Hypothalamus (tissue), 51 donors: ENCODE measurements around the gene TGM4.
"Not testable (repeated sequence)": the region's sequence is repeated elsewhere in the genome, so short reads cannot be mapped to it uniquely, and the experiment has no call there.

Experiments used
- DNase-seq, 51 donors: peaks; one replicate each; lab custom pipeline; 2025; lab: John Stamatoyannopoulos, UW

Gene TGM4

DNA sequence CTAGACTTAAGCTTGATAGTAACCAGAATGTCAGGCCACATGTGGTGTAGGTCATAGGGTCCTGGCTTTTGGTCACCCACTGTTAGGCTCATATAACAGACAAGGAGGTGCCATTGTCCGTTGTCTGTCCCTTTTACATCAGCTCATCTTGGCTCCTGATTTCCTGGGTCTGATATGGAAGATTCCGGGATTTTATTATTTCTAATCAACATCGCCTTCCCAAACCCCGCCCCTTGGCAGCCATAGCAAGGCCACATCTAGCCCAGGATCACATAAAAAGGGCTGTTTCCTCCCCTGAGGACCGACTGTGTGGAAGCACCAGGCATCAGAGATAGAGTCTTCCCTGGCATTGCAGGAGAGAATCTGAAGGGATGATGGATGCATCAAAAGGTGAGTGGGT, at the start of gene TGM4:
Gene TGM4, plus strand, starts transcription at position 301 of the 400 bp plus-strand sequence. Its CDS starts 71 bp downstream, at position 372.
- no peak for DNase-seq

DNA sequence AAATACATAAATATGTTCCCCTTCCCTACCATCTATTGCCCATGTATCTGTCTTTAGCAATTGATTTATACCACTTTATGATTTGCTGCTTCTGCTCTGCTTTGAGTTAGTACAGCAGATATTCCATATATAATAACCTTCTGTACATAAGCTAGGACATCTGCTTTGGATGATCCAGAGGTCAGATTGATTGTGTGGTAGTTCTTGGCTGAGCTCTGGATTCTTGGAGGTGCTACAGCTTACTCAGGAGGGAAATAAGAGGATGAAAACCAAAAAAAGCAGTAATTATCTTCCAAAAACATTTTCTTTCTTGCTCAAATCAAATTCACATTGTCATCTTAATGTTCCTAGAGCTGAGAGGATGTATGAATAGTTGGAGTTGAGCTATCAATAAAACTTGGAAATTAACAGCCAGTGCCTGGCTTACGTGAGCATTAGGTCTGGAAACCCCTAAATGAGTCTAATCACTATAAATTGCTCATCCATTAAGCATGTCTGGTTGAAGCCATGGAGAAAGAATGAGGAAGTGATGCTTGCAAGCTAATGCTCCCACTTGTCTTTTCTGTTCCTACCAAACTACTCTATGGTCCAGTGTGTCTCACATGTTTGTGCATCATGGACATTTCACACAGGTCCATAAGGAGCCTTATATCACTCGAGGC, 49.0 kb upstream of the TGM4 start:
- DNase-seq, result no peak

DNA sequence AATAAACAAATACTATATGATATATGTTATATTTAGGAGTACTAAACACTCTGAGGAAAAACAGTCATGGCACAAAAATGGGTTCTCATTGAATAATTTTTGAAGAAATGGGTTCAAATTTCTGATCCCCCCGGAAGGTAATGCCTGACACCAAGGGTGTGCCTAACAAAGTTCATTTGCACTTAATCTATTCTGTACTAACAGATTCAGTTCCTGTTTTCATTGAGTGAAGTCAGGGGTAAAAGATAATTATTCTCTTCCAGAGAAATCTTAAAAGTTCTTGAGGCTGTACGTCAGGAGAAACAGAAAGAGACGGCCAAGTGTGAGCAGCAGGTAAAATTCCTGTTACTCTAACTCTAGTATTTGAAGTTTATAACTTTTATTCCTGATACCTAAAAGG, 47.2 kb upstream of the TGM4 start:
- no peak for DNase-seq

DNA sequence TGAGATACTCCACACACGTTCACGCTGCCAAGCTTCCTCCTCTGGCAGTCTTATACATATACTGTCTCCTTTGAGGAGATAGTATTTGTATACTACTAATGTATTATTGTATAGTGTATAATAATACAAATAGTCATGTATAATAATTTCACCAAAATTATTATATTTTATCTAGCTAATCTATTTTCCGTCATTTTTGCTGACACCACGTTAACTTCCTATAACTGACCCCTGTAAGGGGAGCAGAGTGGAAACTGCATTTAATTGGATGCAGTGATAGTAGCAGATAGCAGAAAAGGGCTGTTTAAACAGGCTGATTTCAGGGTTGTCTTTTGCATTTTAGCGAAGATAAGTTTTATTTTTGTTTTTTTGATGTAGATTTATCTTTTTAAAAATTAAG, 43.2 kb upstream of the TGM4 start:
- no peak for DNase-seq

- no peak for DNase-seq
These were observed 42.4 kb upstream of the TGM4 start for GRCh38 chr3:44832032-44832431.

GRCh38 chr3:44832965-44833364, 41.4 kb upstream of the TGM4 start:
- DNase-seq, result no peak

DNA sequence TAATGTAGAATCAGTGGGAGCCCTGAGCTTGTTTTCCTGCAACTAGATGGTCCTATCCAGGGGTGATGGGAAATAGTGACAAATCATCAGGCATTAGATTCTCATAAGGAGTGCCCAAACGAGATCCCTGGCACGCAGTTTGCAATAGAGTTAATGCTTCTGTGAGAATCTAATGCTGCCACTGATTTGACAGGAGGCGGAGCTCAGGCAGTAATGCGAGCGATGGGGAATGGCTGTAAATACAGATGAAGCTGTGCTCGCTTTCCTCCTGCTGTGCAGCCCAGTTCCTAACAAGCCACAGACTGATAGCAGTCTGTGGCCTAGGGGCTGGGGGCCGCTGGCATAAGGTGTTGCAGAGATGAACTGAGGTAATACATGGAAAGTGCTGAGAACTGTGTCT, 41.0 kb upstream of the TGM4 start:
- DNase-seq, result no peak

DNA sequence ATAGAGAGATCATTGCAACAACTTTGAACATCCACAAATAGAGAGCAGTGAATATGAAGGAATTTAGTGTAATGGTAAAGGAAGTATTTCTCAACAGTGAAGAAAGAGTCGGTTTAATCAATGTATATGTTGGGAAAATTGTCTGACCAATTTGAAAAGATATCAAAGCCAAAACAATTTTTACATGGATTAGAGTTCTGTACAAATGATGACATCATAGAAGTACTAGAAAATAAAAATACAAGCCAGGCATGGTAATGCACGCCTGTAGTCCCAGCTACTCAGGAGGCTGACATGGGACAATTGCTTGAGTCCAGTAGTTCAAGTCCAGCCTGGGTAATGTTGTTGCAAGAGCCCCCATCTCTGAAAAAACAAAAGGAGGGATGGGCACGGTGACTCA, 38.7 kb upstream of the TGM4 start:
- no peak for DNase-seq

DNA sequence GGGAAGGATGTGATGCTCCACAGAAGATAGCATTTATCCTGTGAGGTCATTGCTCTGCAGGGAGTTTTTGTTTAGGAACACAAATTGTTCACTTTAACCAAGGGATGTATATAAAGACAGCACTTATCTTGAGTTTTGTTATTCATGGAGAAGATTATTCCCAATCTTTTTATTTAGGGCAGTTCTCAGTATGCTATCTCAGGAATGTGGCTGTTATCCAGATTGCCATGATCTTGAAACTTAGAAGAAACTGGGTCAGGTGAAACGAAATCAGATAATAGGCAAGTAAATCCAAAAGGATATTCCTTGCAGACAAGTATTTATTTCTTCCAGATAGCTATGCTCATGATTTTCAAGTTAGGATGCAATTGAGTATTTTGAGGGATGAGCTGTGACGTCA, 32.0 kb upstream of the TGM4 start:
- DNase-seq, result no peak

DNA sequence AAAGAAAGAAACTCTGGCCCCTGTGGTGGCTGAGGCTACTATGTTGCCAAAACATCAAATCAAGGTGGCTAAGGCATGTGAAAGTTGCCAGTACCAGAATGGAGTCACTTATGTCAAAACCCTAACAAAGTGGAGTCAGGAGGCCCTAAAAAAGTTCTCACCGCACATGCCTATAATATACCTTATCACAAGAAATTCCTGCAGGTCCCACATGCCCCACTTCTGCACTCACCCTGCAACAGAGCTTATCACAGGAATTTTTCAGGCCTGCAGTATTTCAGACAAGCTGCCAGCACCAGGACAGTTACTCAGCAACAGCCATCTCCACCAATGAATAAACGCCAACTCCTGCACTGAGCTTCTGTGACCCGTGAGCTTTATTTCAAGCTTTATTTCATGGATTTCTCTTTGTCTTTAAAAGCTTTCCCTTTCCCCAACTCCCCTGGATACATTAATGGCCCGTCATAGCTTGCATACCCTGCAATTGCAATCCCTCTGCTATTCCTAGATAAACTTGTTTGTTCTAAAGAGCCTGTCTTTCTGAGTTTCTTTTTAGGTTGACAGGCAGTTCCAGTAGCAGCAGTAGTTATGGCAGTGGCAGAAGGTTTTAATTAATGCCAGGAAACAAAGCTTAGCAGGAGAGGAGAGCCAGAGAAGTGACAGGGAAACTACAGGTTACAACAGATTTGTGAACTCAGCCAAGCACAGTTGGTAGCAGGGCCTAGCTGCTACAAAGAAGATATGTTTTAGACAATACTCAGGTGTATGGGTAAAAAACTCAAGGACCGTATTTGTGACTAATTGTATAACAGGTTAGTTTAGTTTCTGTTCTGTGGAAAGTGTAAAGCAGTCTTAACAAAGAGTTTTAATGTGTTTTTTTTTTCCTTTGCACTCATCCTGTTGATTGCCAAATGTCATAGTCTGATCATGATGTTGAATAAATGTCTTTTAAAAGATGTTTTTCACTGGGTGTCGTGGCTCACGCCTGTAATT, 28.6 kb upstream of the TGM4 start:
- peak in 1 of 51 donors; percentile 56 for DNase-seq

DNA sequence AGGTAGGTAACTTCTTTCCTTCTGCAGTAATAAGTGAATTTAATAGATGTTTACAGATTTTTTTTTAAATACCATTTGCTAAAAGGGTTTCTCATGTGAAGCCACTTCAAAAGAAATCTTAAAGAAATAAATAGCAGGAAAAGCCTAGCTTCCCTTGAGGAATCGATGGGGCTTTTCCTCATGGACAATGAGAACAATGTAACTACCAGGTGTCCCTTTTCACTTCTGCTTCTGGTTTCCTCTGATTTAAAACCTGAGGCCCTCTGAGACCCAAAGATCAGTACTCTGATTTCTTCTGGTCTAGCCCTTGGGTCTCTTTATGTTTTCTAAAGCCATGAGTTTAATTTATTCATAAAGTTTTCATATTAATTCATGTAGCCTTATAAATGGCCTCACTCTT, 25.8 kb upstream of the TGM4 start:
- no peak for DNase-seq

DNA sequence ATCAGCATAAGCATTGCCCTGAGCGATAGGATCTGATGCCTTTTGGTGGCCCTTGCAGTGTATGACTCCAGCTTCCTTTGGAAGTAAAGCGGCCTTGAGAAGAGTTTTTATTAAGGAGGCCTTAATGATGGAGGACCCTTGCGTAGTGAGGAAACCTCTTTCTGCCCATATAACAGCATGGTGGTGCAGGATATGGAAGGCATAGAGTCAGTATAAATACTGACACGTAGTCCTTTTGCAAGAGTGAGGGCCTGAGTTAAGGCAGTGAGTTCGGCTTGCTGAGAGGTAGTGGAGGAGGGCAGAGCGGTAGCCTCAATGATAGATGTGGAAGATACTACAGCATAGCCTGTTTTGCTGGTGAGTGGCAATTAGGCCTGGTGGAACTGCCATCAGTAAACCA, 17.7 kb upstream of the TGM4 start:
- not testable (repeated sequence) for DNase-seq

GRCh38 chr3:44860117-44860516, 14.3 kb upstream of the TGM4 start:
- DNase-seq, result no peak

GRCh38 chr3:44861412-44862225, 12.8 kb upstream of the TGM4 start, which contains the start of gene TMEM42:
TSS of gene TMEM42 (plus strand) at chr3:44861912. CDS start at chr3:44861925, 13 bp downstream.
- peak; percentile 51 to 95 (median 88) for DNase-seq

DNA sequence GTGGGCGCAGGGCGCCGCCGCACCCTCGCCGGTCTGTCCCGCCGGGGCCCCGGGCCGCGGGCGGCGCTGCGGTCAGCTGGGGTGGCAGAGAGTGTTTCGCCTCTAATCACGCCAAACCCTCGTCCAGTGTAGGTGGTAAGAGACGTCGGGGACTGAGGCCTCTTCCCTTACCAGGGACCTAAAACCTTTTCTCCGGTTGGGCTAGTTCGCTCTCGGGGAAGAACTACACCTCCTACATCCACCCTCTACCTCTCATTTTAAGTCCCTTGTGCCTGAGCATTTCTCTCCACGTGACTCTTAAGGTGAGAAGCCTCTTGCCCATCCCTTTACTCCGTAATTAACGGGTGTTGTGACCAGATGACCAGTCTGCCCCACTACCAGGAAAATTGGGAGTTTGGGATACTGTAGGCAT, 12.2 kb upstream of the TGM4 start:
- DNase-seq, result peak in 7 of 51 donors; percentile 31 to 63 (median 44)

GRCh38 chr3:44865272-44866035, 9.0 kb upstream of the TGM4 start:
- no peak for DNase-seq

- no peak for DNase-seq
These were observed 6.8 kb upstream of the TGM4 start for GRCh38 chr3:44867421-44868111.

GRCh38 chr3:44870375-44871061, 3.9 kb upstream of the TGM4 start:
- no peak for DNase-seq

DNA sequence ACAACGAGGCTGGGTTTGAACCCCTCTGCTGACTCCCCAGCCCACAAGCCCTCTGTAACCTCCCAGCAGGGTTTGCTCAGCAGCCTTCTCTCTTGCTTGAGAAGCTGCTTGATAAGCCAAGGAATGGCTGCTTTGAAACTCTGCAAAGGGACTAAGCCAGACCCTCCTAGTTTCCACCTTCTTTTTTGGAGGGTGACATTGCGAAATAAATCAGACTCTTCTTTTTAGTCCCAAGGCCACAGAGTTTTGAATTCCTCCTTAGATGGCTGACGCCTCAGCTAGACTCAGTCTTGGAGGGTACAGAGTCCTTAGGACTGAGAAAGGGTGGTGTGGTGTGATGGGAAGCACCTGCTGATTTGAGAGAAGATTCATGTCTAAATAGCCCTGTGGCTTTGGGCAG, 1.2 kb downstream of the TGM4 start:
- no peak for DNase-seq
